GM18502 (cell line): ENCODE measurements around the gene LRP1B.

ENCODE experiments used
- ATAC-seq: cut with Tn5 transposase; IDR thresholded peaks from one replicate; pipeline ENCODE4 v1.9.1; 2021; ENCODE audit warnings: mild to moderate bottlenecking; ENCODE audit not compliant: unreplicated experiment, poor library complexity

LRP1B gene

DNA sequence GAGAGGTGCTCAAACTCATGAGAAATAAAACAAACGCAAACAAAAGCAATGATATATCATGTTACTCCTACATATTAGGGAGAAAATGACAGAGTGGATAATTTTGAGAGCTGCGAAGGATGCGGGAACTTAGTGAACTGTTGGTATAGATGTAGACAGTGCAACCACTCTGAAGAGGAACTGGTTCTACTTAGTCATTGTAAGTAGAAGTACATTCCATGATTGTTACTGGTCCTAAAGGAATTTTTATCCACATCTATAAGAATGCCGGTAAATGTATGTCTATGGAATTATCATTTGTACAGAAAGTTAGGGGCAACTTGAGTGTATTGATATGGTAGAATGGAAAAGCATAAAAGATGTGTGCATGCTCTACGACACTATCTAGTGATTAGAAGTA, 1238.4 kb downstream of the LRP1B start:
- no peak for ATAC-seq

DNA sequence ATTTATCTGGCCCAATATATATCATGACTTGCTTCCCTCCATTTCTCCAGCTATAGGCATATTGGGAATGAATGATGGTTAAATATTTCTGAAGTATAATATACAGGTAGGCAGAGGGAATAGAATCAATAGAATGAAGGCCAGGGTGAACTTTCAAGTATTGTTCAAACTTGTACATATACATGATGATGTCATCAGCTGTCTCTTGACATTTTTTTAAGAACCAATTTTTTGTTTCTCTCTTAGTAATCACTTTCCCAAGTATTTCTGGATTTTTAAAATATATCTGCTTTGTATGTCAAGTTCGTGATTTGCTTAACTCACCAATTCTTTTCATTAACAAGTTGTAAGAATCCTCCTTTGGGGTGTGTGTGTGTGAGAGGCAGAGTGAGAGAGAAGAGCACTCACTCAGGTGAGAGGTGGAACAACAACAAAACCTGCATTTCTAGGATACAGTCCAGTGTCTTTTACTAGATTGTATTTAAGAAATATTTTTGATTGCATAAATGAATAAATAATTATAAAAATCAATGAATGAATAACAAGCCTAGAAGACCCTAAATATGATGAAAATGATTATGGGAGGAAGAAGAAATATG, 1239.1 kb downstream of the LRP1B start:
- peak; percentile 70 for ATAC-seq

DNA sequence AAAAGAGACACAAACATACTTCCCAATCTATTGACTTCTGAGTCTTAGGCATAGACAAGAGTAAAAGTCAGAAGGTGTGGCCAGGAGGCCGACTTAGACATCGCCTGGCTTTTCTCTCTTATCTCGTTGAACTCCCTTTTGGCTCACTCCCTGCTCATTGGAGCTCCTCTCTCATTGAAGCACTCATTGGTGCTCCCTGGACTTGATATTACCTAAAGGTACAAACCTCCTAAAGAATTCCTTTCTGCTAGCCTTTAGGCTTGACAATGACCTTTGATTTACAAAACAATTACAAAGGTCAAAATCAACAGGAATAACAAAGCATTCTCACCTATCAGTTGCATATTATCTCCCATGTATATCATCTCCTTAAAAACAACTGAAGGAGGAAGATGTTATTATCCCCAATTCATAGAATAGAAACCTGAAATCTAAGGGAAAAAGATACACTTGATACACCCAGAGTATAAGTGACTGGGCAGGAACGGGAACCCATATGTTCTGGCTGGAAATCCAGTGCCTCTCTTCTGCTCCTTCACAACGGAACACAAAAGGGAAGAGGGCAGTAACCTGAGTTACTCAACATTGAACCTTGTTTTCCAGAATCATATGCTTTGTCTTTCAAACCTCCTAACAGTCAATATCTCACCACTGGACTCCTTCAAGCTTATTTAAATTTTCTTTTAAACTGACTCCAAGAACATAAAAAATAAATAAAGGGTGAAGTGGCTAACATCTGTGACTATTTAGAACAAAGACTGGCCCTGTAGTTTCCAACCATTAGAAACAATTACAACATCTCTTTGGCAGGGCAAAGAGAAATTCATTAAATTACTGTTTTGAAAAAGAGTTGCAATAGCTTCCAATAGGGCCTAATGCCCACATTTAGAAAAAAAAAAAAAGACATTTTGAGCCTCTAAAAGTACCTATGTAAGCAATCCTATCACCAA, 1247.9 kb downstream of the LRP1B start:
- no peak for ATAC-seq

DNA sequence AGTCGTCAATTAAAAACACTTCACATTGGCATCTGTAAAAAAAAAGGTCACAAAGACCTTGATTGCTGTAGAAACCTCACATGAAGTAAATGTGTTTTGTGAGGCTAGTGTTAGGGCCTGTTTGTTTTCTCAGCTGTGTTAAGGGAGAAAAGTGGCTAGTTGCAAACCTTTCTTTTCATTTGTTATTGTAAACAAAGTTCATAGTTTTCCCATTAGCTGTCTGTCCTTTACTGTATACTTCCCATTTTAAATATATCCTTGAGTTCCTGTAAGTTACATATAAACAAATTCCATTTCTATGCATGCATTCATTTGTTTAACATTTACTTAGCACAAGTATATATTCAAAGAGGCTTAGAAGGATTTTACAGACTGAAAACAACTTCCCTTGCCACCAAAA, 1250.2 kb downstream of the LRP1B start:
- no peak for ATAC-seq

DNA sequence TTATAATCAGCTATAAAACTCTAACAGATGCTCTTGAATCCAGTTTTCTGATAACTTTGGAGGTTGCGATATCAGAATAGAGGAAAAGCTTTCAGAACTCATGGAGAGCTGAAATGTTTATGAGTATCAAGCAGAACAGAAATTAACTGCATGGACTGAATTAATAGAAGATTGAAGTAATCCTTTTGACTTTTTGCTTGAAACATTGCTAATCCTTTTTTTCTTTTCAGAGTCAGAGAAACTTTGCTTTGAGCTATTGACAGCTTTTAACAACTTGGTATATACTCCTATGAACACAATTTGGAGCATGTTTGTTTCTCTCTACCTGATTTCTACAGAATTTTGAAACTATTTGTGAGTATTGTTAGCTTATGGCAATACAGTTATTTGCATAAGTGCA, 1254.8 kb downstream of the LRP1B start:
- ATAC-seq = no peak

DNA sequence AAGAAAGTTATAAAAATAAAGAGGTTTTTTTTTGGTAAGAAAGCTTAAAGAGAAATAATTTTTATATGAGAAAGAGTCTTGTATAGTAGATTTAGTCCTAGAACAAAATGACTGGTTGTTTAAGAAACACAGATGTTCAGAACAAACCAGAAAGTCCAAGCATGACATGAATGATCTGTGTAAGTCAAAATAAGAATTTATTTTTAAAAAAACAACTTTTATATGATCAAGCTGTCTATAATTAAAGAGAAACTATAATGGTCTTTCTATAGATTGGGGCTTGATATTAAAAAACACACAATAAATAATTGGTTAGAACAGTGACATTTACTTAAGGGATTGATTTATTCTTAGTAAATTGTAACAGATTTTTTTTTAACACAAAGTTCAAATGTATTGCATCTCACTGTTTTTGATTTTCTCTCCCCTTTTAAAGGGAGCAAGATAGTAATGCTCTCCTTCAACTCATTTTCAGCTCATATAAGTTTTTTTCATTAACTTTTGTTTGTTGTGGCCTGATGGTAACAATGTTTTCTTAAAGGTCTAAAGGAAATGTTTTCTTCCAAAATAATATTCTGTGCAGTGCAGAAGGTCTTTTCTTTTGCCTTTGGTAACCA, 1256.8 kb downstream of the LRP1B start:
- no peak for ATAC-seq

DNA sequence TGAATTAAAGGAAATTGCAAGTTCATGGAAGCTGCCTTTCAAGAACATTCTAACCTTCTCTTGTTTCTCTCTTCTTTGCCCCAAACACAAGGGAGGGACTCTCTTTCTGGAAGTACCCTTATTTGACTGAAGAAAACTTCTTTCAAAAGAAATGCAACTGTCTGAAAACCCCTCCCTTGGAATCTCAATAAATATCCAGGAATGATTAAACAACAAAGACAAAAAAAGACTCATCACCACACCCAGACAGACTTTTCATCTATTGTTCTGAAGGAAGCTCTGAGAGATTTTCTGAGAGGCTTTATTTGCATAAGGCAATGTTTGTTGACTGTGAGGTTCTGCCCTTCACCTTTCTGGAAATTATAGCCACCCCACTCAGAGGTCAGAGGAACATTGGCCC, 1260.9 kb downstream of the LRP1B start:
- no peak for ATAC-seq

DNA sequence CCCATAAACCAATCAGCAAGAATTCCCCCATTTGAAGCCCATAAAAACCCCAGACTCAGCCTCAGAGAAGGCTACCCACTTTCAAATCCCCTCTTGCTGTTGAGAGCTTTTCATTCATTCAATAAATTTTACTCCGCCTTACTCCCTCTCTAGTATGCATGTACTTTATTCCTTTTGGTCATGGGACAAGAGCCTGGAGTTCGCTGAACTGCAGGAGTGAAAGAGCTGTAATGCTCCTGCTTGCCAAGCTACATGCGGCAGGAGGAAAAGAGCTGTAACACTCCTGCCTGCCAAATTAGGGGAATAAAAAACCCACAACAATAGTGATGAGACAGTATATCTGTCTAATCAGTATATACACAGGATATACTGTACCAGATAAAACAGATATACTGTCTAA, 1261.7 kb downstream of the LRP1B start:
- ATAC-seq = no peak

DNA sequence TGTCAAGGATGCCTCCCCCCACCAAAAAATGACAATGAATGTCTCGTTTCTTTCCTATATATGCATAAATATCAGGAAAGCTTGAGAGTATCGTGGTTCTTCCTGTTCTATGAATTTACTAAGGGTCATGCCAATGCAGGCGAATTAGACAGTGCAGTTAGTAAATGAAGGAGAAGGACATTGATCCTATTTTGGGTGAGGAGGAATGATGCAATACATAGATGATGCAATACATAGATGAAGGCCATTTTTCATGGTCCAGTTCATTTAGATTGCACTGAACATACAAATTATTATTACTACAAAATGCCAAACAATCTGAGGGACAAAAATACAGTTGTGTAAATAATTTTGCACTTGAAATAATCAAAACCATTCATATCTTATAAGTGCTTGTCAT, 1265.0 kb downstream of the LRP1B start:
- no peak for ATAC-seq

DNA sequence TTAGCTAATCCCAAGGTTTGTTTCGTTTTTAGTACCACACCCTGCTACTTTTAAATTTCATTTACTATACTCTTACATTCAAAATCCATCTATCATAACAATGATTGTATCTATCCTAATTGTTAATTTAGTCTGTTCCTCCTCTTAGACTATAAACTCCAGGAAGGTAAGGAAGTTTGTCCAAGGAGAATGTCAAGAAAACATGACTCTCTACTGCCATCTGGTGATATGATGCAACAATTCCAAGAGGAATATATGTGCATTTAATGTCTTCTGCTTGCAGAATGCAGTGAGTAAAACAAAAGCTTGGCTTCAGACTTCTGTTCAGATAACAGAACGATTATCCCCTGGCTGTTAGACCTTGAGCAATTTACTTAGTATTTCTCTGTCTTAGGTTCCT, 1267.1 kb downstream of the LRP1B start:
- peak; percentile 81 for ATAC-seq

DNA sequence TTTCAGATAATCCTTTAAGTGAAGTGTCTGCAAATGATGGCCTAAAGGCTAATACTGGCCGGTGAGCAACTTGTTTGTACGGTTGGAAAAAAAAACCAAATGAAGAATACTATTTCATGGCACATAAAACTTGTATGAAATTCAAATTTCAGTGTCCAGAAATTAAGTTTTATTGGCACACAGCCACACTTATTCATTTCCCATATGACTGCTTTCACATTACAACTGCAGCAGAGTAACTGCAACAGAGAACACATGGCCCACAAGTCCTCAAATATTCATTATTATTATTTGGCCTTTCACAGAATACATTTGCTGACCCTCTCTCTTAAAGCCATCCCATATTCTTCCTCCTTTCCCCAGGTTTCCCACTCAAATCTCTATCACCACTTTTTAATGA, 1268.6 kb downstream of the LRP1B start:
- ATAC-seq = no peak

DNA sequence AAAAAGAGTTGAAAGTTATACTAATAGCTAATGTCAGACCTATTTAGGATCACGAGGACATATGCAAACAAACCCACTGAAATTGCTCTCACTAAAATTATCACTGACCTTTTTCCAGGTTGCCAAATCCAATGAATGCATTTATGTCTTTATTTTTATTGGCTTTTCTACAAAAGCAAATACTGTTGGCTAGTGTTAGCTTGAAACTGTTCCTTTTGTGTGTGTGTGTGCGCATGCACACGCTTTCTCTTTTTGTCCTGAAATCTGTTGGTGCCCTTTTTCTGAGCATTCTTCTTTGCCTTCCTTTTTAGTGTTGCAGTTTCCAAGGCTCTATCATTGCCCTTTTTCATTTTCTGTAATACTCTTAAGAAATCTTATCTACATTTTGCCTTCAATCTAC, 1269.2 kb downstream of the LRP1B start:
- ATAC-seq = no peak

DNA sequence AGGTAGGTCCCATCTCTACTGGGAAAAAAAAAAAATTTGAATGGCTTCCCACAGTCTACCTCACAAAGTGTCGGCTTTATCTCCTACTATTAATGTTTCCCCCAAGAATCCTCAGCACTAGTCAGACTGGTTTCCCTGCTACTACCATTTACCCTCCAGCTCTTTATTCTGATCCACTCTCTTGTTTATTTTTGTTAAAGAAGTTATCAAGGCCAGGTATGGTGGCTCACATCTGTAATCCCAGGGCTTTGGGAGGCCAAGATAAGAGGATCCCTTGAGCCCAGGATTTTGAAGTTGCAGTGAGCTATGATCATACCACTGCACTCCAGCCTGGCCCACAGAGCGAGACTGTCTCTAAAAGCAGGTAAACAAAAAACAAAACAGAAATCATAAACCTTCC, 1275.3 kb downstream of the LRP1B start:
- no peak for ATAC-seq

DNA sequence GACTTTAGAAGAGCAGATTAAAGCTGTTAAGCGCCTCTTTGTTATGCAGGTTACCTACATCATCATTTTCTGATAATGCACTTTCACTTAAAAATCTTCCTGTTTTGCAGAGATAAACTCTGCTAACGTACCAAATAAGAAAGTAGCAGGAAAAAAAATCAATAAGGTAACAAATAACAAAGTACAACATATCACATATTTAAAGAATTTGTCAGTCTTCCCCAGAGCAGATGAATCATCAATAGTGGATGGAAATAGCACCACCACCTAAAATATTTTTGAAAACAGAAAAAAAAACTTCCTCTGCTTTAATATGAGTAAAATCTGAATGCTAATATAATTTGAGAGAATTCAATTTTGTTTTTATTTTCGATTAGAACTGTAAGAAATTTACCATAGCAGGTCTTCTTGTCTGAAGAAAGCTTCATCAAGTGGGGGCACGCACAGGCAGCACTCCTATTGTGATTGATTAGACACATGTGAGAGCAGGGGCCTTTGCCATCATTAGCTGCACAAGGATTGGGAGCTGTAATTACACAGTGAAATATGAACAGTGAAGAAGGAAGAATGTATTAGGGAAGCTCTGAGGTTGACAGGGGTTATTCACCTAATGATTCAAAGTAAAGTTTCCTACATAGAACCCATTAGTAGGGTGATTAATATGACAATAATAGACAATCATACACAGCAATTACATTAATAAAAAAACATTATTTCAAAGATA, 1279.4 kb downstream of the LRP1B start:
- no peak for ATAC-seq

DNA sequence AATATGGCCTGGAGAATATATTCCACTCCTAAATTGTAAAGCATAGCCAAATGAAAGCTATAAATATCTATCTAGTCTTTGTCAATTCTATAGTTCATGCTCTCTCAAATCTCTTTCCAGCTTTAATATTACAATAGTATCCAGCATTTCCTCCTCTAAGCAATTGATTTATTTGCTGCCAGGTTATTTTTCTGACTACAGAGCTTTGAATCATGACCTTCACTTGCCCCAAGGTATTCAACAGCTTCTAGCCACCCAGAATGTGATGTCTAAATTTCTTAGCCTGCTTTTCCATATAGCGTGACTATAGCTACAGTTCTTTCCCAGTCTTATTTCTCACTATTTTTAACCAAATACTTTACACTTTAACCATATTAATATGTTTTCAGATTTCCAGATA, 1287.6 kb downstream of the LRP1B start:
- no peak for ATAC-seq

DNA sequence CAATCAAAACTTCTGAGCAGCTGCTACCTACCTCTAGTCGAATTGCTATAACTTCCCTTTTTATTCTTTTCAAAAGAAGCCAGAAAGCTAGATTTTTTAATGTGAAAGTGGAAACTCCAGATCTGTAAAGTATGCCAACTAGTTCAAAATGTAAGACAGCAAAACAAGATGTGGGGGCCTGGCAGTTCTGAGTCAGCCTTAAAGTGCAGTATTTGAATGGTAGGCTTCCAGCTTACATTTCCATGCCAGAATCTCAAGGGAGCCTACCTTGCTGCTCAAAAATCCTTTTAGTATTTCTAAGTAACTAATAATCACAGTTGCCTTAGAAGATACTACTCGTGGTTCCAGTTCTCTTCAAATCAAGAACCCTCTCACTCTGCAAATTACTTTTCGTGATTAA, 1288.7 kb downstream of the LRP1B start:
- no peak for ATAC-seq

DNA sequence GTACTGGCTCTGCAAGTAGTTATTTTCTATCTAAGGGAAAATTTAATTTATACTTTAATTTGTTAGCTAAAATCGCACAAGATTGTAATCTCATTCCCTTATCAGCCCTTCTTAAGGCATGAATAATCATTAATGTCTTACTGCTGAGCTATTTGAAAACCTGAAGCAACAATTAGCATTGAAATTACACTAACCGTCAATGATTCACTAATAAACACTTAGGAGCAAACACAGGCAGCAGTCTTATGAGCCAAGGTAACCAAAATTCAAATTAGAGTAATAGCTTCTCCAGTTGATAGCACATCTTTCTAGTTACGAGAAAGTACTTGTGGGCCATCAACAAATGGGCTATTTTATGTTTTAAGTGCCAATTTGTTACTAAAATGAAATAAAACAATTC, 1289.7 kb downstream of the LRP1B start:
- ATAC-seq = no peak

DNA sequence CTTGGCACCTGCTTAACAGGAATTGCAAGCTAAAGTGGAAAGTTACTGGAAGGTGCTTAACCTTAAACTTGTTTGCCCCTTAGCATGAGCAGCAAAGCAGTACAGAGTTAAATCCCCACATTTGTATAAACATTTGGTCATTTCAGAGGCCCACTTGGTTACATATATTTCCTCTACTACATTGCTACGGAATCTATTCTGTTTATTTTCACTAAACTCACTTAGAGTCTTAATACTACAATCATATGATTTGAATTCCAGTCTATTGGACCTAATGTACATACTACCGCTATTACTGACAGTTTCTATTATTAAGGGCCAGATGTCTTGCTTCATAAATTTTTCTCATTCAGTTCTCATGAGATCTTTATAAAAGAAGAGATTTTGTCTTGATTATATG, 1294.0 kb downstream of the LRP1B start:
- ATAC-seq = no peak

DNA sequence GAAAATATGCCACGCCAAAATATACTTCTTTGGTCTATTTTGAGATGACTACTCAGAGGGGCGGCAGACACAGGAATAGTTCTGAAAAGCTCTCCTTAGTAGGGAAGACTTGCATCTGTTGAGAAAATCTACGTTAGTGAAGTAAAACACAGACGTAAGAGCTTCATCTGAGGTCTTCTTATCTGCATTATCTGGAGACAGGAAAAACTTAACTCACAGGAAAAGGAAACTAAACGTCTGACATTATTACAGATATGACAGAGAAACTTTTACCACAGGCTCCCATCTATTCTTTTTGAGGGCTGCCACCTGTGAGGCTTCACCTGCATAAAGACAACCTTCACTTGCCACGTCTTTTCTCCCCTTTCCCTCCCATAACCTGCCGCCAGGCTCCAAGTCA, 1295.7 kb downstream of the LRP1B start:
- ATAC-seq = no peak

DNA sequence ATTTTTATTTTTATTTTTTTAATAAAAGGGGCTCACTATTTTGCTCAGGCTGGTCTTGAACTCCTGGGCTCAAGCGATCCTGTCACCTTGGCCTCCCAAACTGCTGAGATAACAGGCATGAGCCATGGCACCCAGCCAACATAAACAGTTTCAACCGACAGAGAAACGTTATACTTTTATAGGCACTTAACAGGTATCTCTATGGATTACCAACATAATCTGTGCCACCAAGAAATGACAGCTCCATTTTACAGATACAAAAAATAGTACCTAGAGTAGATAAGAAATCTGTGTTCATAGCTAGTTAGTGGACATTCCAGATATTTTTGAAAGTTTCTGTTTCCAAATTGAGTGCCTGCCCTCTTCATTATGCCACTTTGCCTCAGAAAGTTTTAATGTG, 1316.7 kb downstream of the LRP1B start:
- no peak for ATAC-seq

DNA sequence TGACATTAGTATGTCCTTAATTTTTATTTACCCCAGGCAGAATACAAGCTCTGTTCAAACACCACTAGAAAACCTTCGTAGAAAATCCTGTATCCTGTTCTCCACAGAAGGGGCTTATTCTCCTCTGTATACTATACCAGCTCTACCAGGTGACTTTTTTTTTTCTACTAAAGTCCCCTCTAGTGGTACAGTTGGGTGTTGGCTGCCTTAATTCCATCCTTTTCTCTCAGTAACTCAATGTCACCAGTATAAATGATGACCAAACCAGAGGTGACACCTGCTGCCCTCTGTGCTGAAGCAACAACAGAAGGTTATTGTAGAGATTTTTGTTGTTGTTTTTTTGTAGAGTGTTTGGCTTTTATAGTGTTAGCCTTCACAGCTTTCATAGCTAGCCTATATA, 1322.0 kb downstream of the LRP1B start:
- ATAC-seq = peak; percentile 85
